Fibroblast of the aortic adventitia (primary cell): ENCODE results near the gene EEFSEC. TPM values are rescaled to one million over a fixed set of nuclear protein-coding genes. Genes with fewer than 3 reads are reported as not detected.

ENCODE experiments used
- DNase-seq: peaks from one replicate; pipeline ENCODE4 v3.0.0-alpha.2; 2010; ENCODE audit warnings: low read depth
- H3K4me3 ChIP-seq: 2 replicates; pipeline ENCODE4 v1.5.1; 2011; ENCODE audit warnings: low read depth, mild to moderate bottlenecking, control low read depth, low read length, moderate library complexity
- total RNA-seq: library from RNA; depleted of rRNA; stranded (reverse); fragments of >200 nt; gene quantifications from 2 replicates; pipeline ENCODE4 v1.2.3, GENCODE V29; 2012; ENCODE audit warnings: low replicate concordance
- TF ChIP-seq, protein P1 (sequence below): IDR thresholded peaks from 2 replicates; pipeline ENCODE4 v1.5.1; 2011; ENCODE audit warnings: mild to moderate bottlenecking, low read length, control low read depth, inconsistent platforms; ENCODE audit not compliant: insufficient read depth

Gene EEFSEC
- total RNA-seq, 1 donor, result 8.1 TPM

DNA sequence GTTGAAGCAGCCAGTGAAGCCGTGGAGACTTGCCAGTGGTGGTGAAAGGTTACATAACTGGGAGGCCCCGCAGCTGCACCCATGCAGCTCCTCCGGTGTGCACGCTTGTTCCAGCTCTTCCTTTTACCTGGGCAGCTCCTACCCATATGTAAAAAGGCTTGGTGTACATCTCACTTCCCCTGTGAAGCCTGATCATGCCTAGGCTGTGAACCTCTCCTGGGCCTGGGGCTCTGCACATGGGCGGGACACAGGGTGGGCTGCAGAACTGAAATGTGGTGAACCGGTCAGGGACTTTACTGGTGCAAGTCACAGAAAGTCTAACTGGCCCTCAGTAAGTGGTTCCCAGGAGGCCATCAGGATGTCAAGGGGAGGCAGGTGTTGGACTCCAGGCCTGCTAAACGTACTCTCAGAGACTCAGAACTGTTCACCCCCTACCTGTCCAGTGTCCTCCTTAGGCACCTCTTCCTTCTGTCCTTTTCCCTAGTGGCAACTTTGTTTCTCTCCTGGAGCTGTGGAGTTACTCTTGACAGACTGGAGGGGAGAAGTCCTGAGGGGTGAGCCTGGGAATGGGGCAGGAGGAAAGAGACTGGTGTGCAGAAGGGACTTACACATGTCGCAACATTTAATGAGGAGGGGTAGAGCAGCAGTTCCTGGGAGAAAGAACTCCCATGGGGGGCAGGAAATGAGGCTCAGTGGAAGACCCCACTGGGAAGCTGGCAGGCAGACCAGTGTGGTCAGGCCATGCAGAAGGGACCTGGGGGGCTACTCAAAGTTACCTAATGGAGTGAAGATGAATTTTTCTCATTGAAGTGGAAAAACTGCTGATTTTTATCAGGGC is 148.1 kb downstream of the EEFSEC start:
- TF ChIP-seq, protein P1, sequence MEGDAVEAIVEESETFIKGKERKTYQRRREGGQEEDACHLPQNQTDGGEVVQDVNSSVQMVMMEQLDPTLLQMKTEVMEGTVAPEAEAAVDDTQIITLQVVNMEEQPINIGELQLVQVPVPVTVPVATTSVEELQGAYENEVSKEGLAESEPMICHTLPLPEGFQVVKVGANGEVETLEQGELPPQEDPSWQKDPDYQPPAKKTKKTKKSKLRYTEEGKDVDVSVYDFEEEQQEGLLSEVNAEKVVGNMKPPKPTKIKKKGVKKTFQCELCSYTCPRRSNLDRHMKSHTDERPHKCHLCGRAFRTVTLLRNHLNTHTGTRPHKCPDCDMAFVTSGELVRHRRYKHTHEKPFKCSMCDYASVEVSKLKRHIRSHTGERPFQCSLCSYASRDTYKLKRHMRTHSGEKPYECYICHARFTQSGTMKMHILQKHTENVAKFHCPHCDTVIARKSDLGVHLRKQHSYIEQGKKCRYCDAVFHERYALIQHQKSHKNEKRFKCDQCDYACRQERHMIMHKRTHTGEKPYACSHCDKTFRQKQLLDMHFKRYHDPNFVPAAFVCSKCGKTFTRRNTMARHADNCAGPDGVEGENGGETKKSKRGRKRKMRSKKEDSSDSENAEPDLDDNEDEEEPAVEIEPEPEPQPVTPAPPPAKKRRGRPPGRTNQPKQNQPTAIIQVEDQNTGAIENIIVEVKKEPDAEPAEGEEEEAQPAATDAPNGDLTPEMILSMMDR, result no peak
- no peak for DNase-seq

DNA sequence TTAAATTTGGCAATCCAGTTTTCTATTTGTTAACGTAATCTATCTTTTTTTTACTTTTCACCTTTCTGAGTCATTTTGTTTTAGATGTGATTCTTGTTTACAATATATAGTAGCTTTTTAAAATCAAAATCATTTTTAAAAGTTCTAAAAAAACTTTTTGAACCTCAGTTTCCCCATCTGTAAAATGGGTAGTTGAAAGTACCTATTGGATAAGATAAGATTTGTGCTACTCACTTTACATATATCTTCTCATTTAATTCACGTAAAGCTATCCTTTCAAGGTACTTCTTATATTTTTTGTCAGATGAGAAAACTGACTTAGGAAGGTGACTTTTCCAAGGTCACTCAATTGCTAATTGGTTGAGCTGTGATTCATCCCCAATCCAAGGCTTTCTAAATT is 153.2 kb downstream of the EEFSEC start:
- TF ChIP-seq, protein P1, result no peak
- DNase-seq, result no peak

More for the DNA sequence above, 148.1 kb downstream of the EEFSEC start:
- no peak overlapping the region for H3K4me3 ChIP-seq

DNA sequence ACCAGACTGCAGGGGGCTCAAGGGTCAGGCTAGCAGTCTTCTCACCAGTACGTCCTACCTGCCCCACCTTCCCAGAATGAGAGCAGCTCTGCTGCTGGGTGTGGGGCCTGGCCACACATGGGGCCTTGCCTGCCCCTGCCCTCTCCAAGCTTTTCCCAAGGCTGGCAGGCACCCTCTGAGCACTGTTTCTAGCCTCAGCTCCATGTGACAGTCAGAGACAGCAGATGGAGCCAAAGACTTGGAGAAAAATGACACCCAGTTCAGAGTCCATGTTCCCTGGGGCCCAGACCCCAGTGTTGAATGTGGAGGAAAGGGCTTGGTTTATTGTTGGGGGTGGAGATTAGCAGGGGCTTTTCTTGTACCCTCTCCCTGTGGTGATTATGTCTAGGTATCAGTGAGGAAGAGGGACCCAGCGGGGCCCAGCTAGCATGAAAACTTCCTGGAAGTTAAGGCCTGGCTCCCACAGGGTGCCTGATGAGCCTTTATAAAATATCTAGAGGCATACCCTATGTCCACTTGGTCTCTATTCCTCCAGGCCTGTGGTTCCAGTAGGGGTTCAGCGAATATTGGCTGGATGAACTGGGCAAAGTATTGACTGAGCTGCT is 153.8 kb downstream of the EEFSEC start:
- DNase-seq, result no peak
- TF ChIP-seq, protein P1, result no peak
- no peak overlapping the region for H3K4me3 ChIP-seq

More for the DNA sequence above, 153.2 kb downstream of the EEFSEC start:
- no peak overlapping the region for H3K4me3 ChIP-seq

DNA sequence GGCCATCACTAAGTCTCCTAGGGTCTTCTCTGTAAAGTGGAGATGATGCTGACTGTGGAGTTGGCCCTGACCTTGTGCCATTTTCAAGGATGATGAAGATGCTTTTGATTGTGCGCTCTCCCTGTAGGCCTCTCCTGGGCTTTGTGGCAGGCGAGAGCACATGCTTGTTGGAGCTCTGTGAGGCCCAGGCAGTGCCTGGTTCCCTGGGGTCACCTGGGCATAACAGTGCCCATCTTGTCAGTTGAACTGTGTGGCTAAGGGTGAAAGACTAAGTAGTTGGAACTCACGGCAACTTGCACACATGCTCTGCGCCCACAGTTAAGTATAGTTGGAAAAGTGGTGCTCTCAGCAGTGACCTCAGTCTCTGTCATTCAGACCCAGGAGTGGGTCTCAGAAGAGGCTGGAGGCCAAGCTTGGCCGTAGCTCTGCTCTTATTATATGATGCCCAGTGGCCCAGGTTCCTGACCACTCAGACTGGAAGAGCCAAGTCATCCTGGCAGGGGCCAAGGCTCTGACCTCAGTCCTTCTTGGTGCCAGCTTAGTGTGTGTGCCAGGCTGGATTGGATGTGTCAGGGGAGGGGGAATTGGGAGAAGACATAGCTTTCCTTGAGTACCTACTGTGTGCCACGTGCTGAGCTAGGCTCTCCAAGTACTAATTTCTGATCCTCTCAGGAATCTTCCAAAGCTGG is 154.6 kb downstream of the EEFSEC start:
- H3K4me3 ChIP-seq, result no peak overlapping the region
- TF ChIP-seq, protein P1, result no peak
- no peak for DNase-seq

DNA sequence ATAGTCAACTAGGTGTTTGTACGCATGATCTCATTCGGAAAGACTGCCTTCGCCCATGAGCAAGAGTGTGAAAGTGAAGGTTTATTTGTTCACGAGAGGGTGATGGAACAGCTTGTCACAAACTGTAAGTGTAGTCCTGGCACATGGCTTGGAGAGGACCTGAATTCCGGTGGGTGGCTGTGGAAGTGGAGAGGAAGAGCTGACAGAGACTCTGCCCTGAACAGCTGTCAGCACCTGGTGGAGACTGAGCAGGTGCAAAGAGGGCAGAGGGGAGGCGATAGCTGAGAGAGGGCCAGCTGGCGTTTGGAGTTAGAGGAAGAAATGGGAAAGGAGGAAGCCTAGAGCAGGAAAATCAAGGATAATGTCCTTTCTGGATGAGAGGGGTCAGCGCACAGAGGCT is 155.7 kb downstream of the EEFSEC start:
- TF ChIP-seq, protein P1, result no peak
- no peak for DNase-seq

DNA sequence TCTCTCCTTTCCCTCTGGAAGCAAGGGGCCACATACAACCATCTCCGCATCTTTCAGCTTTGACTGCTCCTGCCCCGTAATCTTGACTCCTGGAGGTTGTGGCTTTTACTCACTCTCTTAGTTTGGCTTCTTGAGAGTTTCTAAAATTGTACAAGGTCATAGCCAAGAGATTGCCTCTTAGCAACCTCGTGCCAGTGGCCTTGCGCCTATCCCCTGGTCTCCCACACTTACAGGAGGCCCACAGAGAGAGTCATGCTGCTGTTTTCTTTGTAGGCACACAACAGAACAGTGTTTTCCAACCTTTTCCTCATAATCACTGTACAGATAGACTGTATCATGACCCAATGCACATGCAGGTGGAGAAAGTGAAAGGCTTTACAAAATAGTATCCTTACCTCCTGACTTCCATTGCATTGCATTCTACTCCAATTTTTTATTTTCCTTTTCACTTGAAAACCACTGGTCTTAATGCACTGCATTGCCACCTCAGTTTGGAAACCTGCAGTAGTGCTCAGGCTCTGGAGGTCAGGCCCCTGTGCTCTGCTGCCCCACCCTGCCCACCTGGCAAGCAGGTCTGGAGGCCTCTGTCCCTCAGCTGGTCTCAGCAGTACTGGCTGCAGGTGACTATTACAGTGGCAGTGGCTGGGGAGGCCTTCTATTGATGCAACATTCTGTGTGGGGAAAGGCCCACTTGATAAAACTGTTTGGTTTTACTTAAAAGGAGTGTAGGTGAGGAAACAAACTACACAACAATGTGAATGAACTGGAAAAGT is 157.2 kb downstream of the EEFSEC start:
- no peak overlapping the region for H3K4me3 ChIP-seq
- TF ChIP-seq, protein P1, result no peak
- DNase-seq, result no peak

More for the DNA sequence above, 155.7 kb downstream of the EEFSEC start:
- H3K4me3 ChIP-seq, result no peak overlapping the region
